Caco-2 (cell line): Measurements from ENCODE around the gene CFAP221. TPM values are rescaled to one million over a fixed set of nuclear protein-coding genes. Genes with fewer than 3 reads are reported as not detected.
"Not testable (repeated sequence)": the region's sequence is repeated elsewhere in the genome, so short reads cannot be mapped to it uniquely, and the experiment has no call there.

Source experiments
- BruUV-seq: library from RNA; stranded (reverse); fragments of 400-500 nt; replicated peaks from 2 replicates; lab custom pipeline; 2021; lab: Mats Ljungman, UMichigan
- CTCF ChIA-PET: fragments of 300-600 bp; sonication (Branson Sonifier 250); formaldehyde crosslinking; loops from one replicate; lab custom pipeline; 2022; ENCODE audit warnings: antibody characterized with exemption; lab: Charles Lee
- POLR2A ChIA-PET: fragments of 300-600 bp; sonication (Branson Sonifier 250); formaldehyde crosslinking; loops from one replicate; lab custom pipeline; 2022; ENCODE audit warnings: antibody characterized with exemption; lab: Charles Lee
- DNase-seq, 2 experiments: peaks; one replicate each; pipeline versions ENCODE4 v3.0.0 to v3.0.0-alpha.2; 2020 to 2022
- H3K27me3 ChIP-seq: replicated peaks from 2 replicates; pipeline ENCODE4 v1.6.0; 2011; ENCODE audit warnings: low read length; ENCODE audit not compliant: control insufficient read depth, insufficient read depth
- H3K36me3 ChIP-seq: 2 replicates; pipeline ENCODE4 v1.5.1; 2011; ENCODE audit warnings: low read length; ENCODE audit not compliant: control insufficient read depth, insufficient read depth
- H3K4me1 ChIP-seq: fragments of 250-450 bp; sonication (Bioruptor Pico); 2 replicates; pipeline ENCODE4 v1.5.1; 2020; ENCODE audit warnings: mild to moderate bottlenecking
- H3K4me3 ChIP-seq: 2 replicates; pipeline ENCODE4 v1.5.1; 2011; ENCODE audit warnings: low read depth, mild to moderate bottlenecking, control low read depth, low read length
- H3K9me3 ChIP-seq: fragments of 250-450 bp; sonication (Bioruptor Pico); 2 replicates; pipeline ENCODE4 v1.5.1; 2020; ENCODE audit warnings: mild to moderate bottlenecking, moderate library complexity
- H3K27ac Mint-ChIP-seq: one replicate; pipeline ENCODE4 v1.8.0; 2022; ENCODE audit warnings: mixed read lengths; ENCODE audit not compliant: unreplicated experiment
- H3K27me3 Mint-ChIP-seq: one replicate; pipeline ENCODE4 v1.8.0; 2022; ENCODE audit warnings: mixed read lengths; ENCODE audit not compliant: insufficient read depth, unreplicated experiment
- H3K36me3 Mint-ChIP-seq: one replicate; pipeline ENCODE4 v1.8.0; 2022; ENCODE audit warnings: mild to moderate bottlenecking, mixed read lengths; ENCODE audit not compliant: insufficient read depth, unreplicated experiment
- H3K4me1 Mint-ChIP-seq: one replicate; pipeline ENCODE4 v1.8.0; 2022; ENCODE audit warnings: low read depth, mixed read lengths; ENCODE audit not compliant: unreplicated experiment
- H3K4me3 Mint-ChIP-seq: one replicate; pipeline ENCODE4 v1.8.0; 2022; ENCODE audit warnings: mild to moderate bottlenecking, moderate library complexity, mixed read lengths; ENCODE audit not compliant: unreplicated experiment
- H3K9me3 Mint-ChIP-seq: one replicate; pipeline ENCODE4 v1.8.0; 2022; ENCODE audit warnings: mixed read lengths; ENCODE audit not compliant: unreplicated experiment
- CTCF ChIP-seq, 2 experiments: fragments of 200-600 bp in 1 of 2; IDR thresholded peaks; 1 replicate in 1 of 2; 2 replicates in 1 of 2; pipeline versions ENCODE4 v1.5.1 to v1.8.0; 2011 to 2022; ENCODE audit warnings: antibody characterized with exemption in 1 of 2, control low read depth in 1 of 2, inconsistent platforms in 1 of 2, low read depth in 1 of 2, low read length in 1 of 2, mild to moderate bottlenecking in 1 of 2, moderate library complexity in 1 of 2; ENCODE audit not compliant: insufficient read depth in 1 of 2, severe bottlenecking in 1 of 2, unreplicated experiment in 1 of 2
- intact Hi-C: fragments of 100-400 bp; cut with micrococcal nuclease; formaldehyde crosslinking; loops from one replicate; pipeline ENCODE4 v1.10.0; 2022; ENCODE audit not compliant: unreplicated experiment
- total RNA-seq: library from RNA; stranded (reverse); gene quantifications from 2 replicates; pipeline ENCODE4 v1.2.3, GENCODE V29; 2022

The CFAP221 gene
- total RNA-seq, 1 experiment from 2014 or later = not detected

GRCh38 chr2:119608553-119608952 is 64.3 kb downstream of the CFAP221 start:
- no peak overlapping the region for H3K4me3 Mint-ChIP-seq
- no TSS peak for BruUV-seq
- H3K36me3 ChIP-seq = no peaks in the 10 kb centered on the region
- H3K4me3 ChIP-seq = no peak overlapping the region
- H3K4me1 Mint-ChIP-seq = no peaks in the 10 kb centered on the region
- no peak for DNase-seq
- no peaks in the 10 kb centered on the region for H3K4me1 ChIP-seq
- intact Hi-C loops = no loop called here
- TF ChIP-seq CTCF (IDR thresholded peaks at IDR 0.05; ENCODE audit: insufficient read depth in 1 of 2, low read depth in 1 of 2, low read length in 1 of 2, severe bottlenecking in 1 of 2, unreplicated experiment in 1 of 2) = no peak
- CTCF ChIA-PET = interaction anchor here (0.7 kb wide), 1 partner anchor 603 kb away, joined by 3 read pairs; no protein-coding TSS in a partner anchor
- POLR2A ChIA-PET = no interaction called here
- H3K9me3 Mint-ChIP-seq = no peaks in the 10 kb centered on the region
- H3K27me3 ChIP-seq = no peaks in the 10 kb centered on the region
- peaks cover 20% of the 10 kb centered on the region for H3K27me3 Mint-ChIP-seq
- H3K36me3 Mint-ChIP-seq = no peaks in the 10 kb centered on the region
- peaks cover under 1% of the 10 kb centered on the region; the same call in 1 of the 2 replicates for H3K9me3 ChIP-seq
- no peak overlapping the region for H3K27ac Mint-ChIP-seq

- no peak overlapping the region for H3K4me3 Mint-ChIP-seq
- H3K27me3 Mint-ChIP-seq = peaks cover 20% of the 10 kb centered on the region
- Histone ChIP-seq H3K4me1 (no peaks in the 10 kb centered on the region), H3K4me3 (no peak overlapping the region), H3K36me3 (no peaks in the 10 kb centered on the region), H3K9me3 (peaks cover 7% of the 10 kb centered on the region), H3K27me3 (no peaks in the 10 kb centered on the region)
- CTCF ChIA-PET = no interaction called here
- no peak for DNase-seq
- POLR2A ChIA-PET = no interaction called here
- no peak overlapping the region for H3K27ac Mint-ChIP-seq
- no peaks in the 10 kb centered on the region for H3K36me3 Mint-ChIP-seq
- no peaks in the 10 kb centered on the region for H3K4me1 Mint-ChIP-seq
- intact Hi-C loops = no loop called here
- peaks cover 7% of the 10 kb centered on the region for H3K9me3 Mint-ChIP-seq
- BruUV-seq = no TSS peak
- TF ChIP-seq CTCF (IDR thresholded peaks at IDR 0.05; ENCODE audit: insufficient read depth in 1 of 2, low read depth in 1 of 2, low read length in 1 of 2, severe bottlenecking in 1 of 2, unreplicated experiment in 1 of 2) = no peak
Observed at GRCh38 chr2:119609337-119609736, 65.1 kb downstream of the CFAP221 start.

- H3K4me3 Mint-ChIP-seq, H3K4me1 ChIP-seq, DNase-seq, H3K36me3 ChIP-seq, H3K4me1 Mint-ChIP-seq, H3K36me3 Mint-ChIP-seq, H3K27me3 ChIP-seq, BruUV-seq, H3K4me3 ChIP-seq, H3K27ac Mint-ChIP-seq, H3K27me3 Mint-ChIP-seq, CTCF ChIA-PET, intact Hi-C loops, POLR2A ChIA-PET: not testable (repeated sequence)
- peaks cover 26% of the 10 kb centered on the region for H3K9me3 Mint-ChIP-seq
- peaks cover 11% of the 10 kb centered on the region for H3K9me3 ChIP-seq
Observed at GRCh38 chr2:119614140-119614539, 69.9 kb downstream of the CFAP221 start.

GRCh38 chr2:119616421-119616820 is 72.2 kb downstream of the CFAP221 start:
- Mint-ChIP-seq H3K4me3 (no peak overlapping the region), H3K36me3 (no peaks in the 10 kb centered on the region), H3K9me3 (peaks cover 26% of the 10 kb centered on the region), H3K27me3 (peaks cover 9% of the 10 kb centered on the region), H3K4me1 (no peaks in the 10 kb centered on the region), H3K27ac (no peak overlapping the region)
- no peaks in the 10 kb centered on the region; the same call in 1 of the 2 replicates for H3K4me1 ChIP-seq
- ChIA-PET POLR2A (no interaction called here), CTCF (no interaction called here)
- TF ChIP-seq CTCF (IDR thresholded peaks at IDR 0.05; ENCODE audit: insufficient read depth in 1 of 2, low read depth in 1 of 2, low read length in 1 of 2, severe bottlenecking in 1 of 2, unreplicated experiment in 1 of 2) = no peak
- intact Hi-C loops = no loop called here
- BruUV-seq = no TSS peak
- H3K9me3 ChIP-seq = peaks cover 11% of the 10 kb centered on the region
- no peak for DNase-seq
- H3K36me3 ChIP-seq = no peaks in the 10 kb centered on the region
- no peaks in the 10 kb centered on the region for H3K27me3 ChIP-seq
- no peak overlapping the region for H3K4me3 ChIP-seq
